Suppressor macrophage treated with lipopolysaccharide for 1 hour (primary cell): Measurements from ENCODE around the gene MCF2L.

ENCODE experiments used
- DNase-seq, 3 donors: peaks; one replicate each; pipeline ENCODE4 v3.0.0-alpha.2; 2020 to 2022

The MCF2L gene

DNA sequence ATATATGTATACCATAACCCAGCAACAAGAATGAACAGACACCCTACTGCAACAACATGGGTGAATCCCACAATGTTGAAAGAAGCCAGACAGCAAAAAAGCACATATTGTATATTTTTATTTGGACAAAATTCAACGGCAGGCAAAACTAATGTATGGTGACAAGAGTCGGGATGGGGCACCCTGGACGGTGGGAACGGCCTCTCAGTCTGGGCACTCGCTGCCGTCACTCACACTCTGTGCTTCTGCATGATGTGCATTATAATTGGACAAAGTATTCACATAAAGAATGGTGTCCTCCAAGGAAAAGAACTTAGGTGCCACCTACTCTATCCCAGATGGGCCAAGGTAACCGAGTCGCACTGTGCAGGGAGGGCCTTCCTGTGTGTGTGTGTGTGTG lies 71.0 kb downstream of the MCF2L start:
- DNase-seq = no peak

DNA sequence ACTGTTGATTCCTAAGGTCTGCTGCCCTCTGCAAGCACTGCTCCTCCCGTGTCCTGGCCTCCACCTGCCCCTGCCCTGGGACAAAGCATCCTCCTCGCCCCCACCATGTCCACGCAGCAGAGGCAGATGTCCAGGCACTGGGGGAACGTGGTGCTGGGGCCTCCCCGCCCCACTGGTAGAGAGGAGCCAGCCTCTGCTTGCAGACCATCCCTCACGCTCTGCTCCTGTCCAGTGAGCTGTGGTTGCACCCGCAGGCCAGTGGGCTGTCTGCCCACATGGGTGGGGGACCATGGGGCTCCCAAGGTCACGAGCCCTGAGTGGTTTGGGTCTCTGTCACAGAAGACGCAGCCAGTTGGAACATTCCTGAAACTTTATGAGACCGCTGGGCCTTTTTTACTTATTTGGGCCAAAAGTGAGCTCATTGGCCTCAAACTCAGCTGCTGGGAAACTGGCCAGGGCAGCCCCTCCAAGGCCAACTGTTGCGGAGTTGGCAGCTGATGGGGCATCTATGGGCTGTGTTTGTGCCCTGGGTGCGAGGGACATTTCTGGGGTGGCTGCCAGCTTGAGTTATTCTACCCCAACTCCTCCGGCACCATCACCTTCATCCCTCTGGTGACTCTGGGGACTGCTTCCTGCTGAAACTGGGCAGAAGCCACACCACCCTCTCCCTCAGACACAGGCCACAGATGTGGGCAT lies 71.7 kb downstream of the MCF2L start:
- DNase-seq = no peak

DNA sequence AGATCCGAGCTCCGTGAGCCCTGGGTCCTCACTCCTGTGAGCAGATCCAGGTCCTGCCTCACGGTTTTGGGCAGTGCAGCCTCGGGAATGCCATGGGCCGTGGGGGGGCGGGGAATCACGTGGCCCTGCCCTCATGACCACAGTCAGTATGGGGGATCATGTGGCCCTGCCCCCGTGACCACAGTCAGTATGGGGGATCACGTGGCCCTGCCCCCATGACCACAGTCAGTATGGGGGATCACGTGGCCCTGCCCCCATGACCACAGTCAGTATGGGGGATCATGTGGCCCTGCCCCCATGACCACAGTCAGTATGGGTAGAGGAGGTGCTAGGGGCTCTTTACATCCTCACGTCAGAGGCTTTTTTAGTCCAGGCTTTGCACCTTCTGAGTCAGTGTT lies 72.3 kb downstream of the MCF2L start:
- DNase-seq = no peak

DNA sequence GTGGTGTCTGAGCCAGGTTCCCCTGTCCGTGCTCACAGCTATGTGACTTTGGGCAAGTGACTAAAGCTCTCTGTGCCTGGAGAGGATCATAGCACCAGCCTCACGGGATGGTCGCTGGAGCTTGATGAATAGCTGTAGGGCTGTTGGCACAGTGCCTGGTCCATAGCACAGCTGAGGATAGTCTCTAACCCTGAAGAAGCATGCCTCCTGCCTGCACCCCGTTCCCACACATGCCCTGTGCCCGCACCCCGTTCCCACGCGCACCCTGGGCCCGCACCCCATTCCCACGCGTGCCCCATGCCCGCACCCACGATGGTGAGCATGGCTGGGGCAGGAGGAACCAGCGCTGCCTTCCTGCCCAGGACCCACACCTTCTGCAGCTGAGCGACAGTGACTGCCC lies 72.9 kb downstream of the MCF2L start:
- no peak for DNase-seq

DNA sequence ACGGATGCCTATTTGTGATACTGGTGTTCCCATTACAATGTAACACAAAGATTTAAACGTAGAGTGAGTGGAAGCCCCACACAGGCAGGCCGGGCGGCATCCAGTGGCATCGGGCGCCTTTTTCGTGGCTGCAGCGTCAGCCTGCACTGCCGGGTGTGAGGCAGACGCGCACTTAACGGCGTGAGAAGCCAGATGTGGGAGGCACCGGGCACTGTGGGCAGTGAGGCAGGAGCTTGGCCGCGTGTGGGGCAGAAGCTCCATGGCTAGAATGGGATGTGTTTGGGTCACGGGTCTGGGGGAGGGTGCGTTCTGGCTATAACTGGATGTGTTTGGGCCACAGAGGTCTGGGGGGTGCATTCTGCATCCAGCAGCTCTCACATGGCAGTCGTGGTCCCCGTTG lies 73.4 kb downstream of the MCF2L start:
- DNase-seq = no peak

DNA sequence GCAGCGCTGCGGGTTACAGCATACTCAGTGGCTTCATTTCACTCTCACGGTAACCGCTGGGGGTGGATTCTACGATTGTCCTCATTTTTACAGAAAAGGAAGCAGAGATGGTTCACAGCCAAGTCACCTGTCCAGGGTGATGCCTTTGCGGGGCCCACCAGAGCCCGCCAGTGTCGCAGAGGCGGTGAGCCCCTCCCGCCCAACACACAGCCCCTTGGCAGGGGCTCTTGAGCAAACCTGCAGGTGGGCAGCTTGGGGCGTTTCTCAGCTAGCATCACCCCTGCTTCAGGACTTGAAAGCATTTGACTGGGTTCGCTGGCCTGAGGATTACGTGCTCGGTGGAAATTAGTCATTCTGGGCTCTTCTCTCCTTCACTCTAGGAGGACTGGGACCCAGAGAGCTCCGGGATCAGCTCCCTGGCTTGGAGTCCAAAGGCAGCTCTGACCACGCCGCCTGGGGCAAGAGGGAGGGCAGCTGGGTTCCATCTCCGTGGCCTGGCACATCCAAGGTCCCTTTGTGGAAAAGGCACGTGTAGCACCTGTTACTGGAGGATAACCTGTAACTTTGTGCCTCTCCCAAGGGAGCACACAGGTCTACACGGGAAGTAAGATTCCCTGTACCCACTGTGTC lies 74.1 kb downstream of the MCF2L start:
- no peak for DNase-seq

DNA sequence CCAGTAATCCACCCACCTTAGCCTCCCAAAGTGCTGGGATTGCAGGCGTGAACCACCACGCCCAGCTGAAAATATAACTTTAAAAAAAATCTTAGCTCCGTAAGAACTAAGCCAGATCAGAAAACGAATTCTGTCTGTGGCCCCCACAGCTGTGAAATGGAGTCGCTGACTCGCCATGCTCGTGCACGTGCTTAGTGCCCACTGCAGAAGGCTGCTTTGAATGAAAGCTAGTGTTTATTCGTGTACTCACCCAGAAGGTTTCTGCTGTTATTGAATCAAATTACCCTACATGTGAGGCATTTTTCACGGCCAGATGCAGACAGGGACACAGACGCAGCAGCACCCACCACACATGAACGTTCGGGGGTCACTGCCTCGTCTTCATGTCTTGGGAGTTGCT lies 74.9 kb downstream of the MCF2L start:
- DNase-seq = no peak

DNA sequence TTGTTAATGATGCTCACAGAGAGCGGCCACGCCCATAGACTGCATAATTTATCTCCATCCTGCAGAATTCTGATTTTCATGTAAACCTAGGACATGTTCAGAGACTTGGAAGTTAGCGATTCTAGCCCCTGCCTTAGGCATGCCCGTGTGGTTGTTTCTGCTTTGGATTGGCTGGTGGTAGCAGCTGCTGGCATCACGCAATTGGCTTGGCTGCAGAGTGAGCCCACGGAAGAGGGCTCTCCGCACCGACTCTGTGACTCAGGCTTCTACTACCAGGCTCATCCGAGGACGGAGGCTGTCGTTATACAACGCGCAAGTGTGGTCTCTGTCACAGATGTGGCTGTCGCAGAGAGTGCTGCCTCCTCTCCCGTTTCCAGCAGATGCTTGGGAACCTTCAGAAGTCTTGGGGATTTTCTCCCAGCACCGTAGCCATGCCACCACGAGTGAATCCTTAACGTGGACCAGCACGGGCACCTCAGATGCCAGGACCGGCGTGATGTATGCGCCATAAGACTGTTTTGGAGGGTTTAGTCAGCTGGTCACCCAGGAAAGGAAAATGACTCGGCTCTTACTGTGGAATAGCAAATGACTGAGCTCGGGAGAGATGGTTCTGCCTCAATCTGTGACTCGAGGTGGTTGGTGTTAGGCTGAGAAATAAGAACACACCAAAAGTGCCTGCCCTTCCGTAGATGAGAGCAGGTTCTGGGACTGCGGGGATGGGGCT lies 75.5 kb downstream of the MCF2L start:
- DNase-seq = no peak

DNA sequence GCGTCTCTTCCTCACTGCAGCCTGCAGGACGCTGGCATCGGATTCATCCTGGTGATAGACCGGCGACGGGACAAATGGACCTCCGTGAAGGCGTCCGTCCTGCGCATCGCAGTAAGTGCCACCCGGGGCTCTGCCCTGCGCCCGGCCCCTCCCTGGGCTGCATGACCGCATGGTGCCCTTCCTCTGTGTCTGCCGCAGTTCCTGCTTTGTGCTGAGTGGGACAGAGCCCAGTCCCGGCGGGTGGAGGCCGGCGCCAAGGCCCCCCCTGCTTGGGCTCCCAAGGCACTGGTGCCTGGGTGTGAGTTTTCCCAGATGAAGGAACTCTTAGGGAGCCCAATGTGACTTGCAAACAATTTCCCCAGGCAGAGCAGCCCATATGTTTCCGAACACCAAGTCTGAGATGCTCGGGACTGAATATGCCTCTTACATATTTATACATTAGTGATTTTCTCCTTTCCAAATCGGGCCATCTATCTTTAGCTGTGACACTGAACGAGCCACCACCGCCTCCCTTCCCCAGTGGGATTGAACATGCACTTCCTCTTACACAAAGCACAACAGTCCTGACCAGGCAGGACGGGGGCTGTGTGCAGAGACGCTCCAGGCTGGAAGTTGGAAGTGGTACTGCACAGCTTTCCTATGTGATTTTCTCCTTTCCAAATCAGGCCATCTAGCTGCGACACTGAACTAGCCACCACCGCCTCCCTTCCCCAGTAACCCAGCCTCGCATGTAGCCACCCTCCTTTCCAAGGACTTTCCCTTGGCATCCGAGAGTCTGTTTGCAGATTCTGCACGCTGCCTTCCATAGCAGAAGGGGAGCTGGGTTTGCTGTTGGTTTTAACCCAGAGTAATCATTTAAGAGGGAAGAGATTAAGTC lies 76.5 kb downstream of the MCF2L start:
- no peak for DNase-seq

DNA sequence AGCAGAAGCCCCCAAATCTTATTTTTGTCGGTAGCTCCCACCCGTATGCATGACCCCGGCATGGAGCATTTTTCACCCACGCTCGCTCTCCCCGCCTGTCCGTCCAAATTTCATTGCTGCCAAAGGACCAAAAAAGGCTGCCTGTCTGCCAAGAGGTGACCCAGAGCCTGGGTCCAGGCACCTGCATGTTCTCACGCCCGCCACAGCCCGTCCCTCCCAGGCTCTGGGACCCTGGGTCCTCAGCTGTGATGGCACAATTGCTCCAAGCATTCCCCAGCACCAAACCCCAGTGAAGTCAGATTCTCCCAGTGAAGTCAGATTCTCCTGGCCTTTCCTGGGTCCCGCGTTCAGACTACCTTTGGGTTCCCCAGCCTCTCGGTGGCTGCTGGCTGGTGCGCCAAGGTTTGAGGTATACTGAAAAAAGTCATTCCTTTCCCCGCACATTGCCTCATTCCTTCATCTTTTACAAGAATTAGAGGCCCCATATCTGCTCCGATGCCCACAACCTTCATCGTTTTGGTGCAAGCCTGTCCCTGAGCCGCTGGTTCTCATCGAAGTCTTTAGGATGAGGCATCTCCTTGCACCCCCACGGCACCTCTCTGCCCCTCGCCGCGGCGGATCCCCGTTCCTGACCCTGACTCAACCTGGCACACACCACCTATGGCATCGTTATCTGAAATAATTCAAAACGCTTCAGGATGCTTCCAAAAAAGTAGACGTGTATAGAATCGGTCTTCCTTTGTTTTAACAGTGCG lies 77.3 kb downstream of the MCF2L start:
- DNase-seq = no peak

DNA sequence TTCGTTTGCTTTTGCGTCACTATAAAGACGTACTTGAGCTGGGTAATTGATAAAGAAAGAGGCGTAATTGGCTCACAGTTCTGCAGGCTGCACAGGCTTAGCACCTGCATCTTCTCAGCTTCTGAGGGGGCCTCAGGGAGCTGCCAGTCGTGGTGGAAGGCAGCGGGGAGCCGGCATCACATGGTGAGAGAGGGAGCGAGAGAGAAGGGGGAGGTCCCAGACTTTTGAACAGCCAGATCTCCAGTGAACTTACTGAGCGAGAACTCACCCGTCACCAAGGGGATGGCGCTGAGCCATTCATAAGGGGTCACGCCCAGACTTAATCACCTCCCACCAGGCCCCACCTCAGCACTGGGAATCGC lies 77.8 kb downstream of the MCF2L start:
- no peak for DNase-seq

DNA sequence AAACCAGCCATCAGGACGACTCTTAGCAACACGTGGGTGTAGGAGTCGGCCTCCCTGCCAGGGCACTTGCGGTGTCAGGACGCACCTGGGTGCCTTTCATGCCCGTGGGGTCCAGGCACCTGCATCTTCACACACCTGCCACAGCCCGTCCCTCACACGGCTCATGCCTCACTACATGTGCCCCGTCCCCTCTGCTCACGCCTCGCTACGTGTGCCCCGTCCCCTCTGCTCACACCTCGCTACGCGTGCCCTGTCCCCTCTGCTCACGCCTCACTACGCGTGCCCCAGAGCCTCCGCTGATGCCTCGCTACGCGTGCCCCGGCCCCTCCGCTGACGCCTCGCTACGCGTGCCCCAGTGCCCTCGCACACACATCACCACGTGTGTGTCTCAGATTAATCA lies 78.6 kb downstream of the MCF2L start:
- DNase-seq = no peak

DNA sequence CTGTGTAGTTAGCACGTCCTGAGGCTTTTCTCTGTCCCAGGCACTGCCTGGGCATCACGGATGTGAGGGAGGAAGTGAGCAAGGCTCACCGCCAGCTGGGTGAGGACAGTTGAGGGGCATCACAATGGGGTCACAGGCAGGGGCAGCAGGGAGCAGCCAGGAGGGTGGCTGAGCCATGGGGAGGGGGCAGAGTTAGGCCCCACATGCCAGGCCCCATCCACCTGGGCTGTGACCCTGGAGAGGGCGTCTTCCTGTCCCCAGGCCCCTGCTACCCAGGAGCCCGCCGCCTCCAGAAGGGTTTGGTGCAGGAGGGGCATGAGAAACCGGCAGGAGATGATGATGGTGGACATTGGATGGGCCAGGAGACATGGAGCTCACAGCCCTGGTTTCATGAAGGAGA lies 79.8 kb downstream of the MCF2L start:
- no peak for DNase-seq

DNA sequence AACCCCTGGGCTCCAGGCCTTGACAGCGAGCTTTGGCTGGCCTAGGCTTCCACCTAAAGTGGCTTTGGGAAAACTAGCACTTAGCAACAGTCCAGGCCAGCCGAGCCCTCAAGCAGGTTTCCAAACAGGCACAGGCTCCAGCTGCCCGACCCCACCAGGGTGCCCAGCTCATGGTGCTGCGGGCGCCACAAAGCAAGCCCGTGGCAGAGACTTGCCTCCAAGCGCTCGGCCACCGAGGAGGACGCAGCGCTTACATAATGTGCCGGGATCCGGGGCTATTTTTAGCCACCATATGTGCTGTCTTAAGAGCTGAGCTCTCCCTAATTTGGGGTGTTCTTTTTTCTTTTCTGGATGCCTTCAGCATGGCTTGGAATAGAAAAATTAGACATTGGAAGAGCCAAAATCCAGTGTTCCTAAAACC lies 80.5 kb downstream of the MCF2L start:
- no peak for DNase-seq

DNA sequence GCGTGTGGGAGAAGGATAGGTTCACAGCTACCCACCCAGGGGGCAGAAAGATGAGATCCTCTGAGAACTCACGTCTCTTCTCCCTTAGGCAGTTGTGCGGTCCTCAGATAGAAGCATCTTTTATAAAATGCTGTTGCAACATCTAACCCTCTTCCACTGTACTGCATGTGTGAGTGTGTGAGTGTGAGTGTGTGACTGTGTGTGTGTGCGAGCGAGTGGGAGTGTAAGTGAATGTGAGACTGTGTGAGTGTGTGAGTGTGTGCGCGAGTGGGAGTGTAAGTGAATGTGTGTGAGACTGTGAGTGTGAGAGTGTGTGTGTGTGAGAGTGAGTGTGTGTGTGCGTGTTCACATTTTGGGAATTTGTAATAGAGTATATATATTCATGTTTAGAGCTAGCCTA lies 81.0 kb downstream of the MCF2L start:
- DNase-seq = no peak

DNA sequence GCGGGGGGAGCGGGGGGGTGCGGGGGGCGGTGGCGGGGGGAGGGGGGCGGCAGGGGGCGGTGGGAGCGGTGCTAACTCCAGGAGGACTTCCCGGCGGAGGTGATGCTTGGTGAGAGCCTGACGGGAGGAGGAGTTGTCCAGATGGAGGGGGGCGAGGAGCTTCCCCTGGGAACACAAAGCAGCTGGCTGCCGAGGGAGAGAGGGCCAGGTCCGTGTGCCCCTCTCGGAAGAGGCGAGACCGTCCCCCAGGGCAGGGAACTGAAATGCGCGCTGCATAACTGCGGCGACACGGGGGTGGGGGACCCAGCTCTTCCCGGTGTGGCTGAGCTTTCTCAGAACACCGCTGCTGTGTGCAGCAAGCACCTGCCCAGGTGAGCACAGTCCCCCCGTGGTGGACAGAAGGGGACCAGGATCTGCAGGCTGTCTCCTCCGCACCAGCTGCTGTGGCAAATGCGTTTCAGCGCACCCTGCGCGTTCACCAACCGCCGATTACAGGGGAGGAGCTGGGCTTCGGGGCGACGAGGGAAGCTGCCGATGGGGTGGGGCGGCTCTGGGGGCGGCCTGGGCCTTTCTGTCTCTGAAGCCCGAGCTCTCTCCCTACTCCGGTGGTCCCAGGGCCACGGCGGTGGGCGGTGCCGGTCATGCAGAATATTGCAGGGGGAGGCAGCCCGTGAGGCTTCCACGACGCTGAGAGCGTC lies 81.9 kb downstream of the MCF2L start:
- DNase-seq = no peak

DNA sequence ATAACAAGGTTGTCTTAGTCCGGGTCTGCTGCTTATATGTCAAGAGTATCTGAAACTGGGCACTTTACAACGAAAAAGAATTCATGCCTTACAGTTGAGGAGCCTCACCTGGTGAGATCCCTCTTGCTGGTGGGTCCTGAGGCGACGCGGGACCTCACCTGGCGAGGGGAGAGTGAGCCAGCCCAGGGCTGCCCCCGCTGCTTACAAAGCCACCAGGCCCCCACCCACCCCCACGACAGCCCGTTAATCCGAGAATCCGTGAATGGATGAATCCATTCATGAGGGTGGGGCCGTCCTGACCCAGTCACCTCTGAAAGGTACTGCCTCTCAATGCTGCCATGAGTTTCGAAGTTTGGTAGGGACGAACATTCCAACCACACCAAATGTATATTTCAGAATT lies 82.6 kb downstream of the MCF2L start:
- no peak for DNase-seq

DNA sequence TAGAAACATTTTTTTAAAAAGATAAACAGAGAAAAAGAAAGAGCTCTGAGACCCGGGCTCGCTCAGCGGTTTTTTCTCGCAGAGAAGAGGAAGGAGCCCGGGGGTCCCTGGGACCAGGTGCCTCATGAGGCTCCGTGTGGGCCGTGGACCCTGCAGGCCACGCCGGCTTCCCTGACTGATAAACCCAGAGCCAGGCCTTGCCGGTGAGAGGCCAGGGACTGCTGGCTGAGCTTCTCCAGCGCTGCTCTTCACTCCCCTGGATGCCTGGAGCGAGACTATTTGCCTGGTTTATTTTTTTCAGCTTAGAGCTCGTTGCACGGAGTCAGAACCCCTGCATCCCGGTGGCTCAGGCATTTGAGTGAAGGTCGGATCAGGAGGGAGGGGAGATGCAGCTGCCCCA lies 83.2 kb downstream of the MCF2L start:
- no peak for DNase-seq

DNA sequence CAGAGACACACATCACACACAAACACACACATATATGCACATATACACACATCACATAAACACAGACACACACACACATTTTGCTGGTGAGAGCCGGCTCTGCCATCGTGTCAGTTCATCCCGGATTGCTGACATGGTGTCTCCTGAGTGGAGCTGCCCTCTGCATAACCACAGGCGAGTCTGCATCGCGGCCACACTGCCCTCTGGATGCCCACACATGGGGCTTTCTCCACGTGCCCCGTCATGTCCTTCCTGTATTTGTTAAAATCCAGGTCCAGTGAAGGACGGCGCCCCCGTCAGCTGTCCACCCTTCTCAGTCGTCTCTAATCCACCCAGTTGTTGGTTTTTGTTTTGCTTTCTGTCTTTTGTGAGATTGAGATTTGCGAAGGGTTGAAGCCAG lies 84.0 kb downstream of the MCF2L start:
- no peak for DNase-seq

DNA sequence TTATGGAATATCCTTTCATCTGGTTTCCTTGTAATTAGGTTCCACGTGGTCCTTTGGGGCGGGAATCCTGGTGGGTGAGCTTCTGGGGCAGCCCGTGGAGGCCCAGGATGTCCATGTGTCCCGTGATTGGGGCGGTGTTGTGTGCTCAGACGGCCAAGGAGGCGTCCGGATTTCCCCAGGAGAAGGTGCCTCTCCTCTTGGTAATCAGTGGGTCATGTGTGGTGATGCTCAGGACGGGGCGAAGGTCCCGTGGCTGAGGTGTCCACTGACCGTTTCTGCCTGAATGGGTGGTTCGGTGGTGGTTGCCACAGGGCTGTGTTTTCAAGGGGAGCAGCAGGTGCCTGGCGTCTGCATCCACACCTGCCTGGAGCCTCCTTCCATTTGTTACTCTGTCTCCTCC lies 84.4 kb downstream of the MCF2L start:
- DNase-seq = no peak

DNA sequence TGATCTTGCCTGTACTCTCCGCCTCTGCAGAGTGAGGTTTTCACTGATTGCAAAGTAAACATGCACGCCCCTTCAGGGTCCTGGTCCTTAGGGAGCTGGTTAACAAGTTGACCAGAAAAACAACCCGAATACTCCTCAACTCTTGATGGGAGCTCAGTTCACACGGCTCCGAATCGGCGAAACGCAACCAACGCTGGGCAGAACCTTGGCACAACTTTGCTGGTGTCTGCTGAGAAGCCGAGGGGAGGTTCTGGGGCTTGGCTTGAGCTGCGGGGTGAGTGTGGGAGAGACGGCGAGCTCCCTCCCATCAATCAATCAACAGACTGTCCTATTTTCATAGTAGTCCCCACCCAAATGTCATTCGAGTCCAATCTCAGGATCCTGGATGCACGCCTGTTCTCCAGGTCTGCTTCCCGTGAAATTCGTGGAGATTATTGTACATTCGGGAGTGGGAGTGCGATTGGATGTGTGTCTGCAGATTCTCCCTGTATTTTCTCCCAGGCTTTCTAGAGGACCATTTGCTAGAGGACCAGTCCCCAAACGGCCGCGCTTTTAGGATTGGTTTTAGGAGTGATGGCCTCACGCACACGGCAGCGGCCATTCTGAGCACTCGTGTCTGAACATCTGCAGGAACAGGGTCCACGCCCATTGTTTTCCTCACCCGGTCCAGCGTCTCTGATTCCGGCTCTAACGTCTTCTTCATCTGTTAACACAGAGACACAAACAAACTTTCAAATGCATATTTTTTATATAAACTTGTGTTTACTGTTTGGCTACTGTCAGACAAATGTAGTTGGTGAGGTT lies 85.0 kb downstream of the MCF2L start:
- no peak for DNase-seq
